Right lobe of liver (tissue), 6 donors: ENCODE results near the gene VAMP5. TPM values are rescaled to one million over a fixed set of nuclear protein-coding genes. Genes with fewer than 3 reads are reported as not detected.
A peak's percentile ranks its signal among the peaks of the same experiment; 100 is the strongest.

ENCODE experiments used
- ATAC-seq, 4 donors: fragments of 200-7000 bp; cut with Tn5 transposase; one replicate each; pipeline ENCODE4 v1.9.1; 2020; ENCODE audit warnings: mild to moderate bottlenecking in 4 of 4, moderate library complexity in 4 of 4
- DNase-seq, 3 donors: peaks; one replicate each; pipeline ENCODE4 v3.0.0-alpha.2; 2020
- H3K27ac ChIP-seq, 3 donors: fragments of 200-600 bp; one replicate each; pipeline ENCODE4 v1.8.0; 2022
- H3K27me3 ChIP-seq, 2 donors: fragments of 200-600 bp; one replicate each; pipeline ENCODE4 v1.8.0; 2022
- H3K36me3 ChIP-seq, 4 donors: fragments of 200-600 bp; sonication (generic) in 1 of 4; one replicate each; pipeline versions ENCODE4 v1.5.1 to v1.8.0; 2017 to 2022; ENCODE audit warnings: control low read depth in 1 of 4
- H3K4me1 ChIP-seq, 4 donors: fragments of 200-600 bp; sonication (generic) in 1 of 4; one replicate each; pipeline versions ENCODE4 v1.5.1 to v1.8.0; 2017 to 2022; ENCODE audit warnings: control low read depth in 1 of 4
- H3K4me3 ChIP-seq, 3 donors: fragments of 200-600 bp; one replicate each; pipeline ENCODE4 v1.8.0; 2022
- H3K9me3 ChIP-seq, 4 donors: fragments of 200-600 bp; sonication (generic) in 1 of 4; one replicate each; pipeline versions ENCODE4 v1.5.1 to v1.8.0; 2017 to 2022; ENCODE audit warnings: control low read depth in 1 of 4
- CTCF ChIP-seq, 4 donors: fragments of 200-600 bp in 3 of 4; fragments of 450-650 bp in 1 of 4; IDR thresholded peaks; one replicate each; pipeline versions ENCODE4 v1.5.1 to v1.8.0; 2016 to 2022; ENCODE audit warnings: antibody characterized with exemption in 4 of 4, mild to moderate bottlenecking in 2 of 4
- POLR2A ChIP-seq: fragments of 450-650 bp; IDR thresholded peaks from one replicate; pipeline ENCODE4 v1.6.1; 2017; ENCODE audit warnings: antibody characterized with exemption, mild to moderate bottlenecking
- WGBS: methylation state at CpG from one replicate; pipeline ENCODE4 v1.1.6; 2018; ENCODE audit warnings: low coverage, low lambda C conversion rate; ENCODE audit not compliant: insufficient coverage; ENCODE audit errors: missing lambda C conversion rate; 5-methylcytosine and 5-hydroxymethylcytosine counted together
- intact Hi-C, 2 donors: fragments of 100-400 bp; cut with DNase I; formaldehyde crosslinking; loops; one replicate each; pipeline versions ENCODE4 v1.11.2 to v1.14.1; 2022
- total RNA-seq, 6 experiments: library from RNA; depleted of rRNA in 2 of 6; stranded (reverse); fragments of >200 nt in 2 of 6; fragmentation: NEBNext Ultra II Directional in 3 of 6; extraction: Animal tissue kit (Norgen Biotek cat#: 25700) in 3 of 6; gene quantifications; one replicate each; pipeline versions ENCODE4 v1.1.0 to v1.2.4, GENCODE V29; 2016 to 2023
- donor health status: DM: no; HTN: yes; CAD: no.
- donor health status: DM: no; HTN: no; CAD: no.
- donor health status: DM: no; HTN: no; CAD: no.
- donor health status: DM: no; HTN: yes; CAD: no.
- donor health status: DM: no; HTN: yes; CAD: no.

Gene VAMP5
- total RNA-seq, 6 experiments from 2014 or later: 27.2 to 50.1 (median 34.7) TPM

DNA sequence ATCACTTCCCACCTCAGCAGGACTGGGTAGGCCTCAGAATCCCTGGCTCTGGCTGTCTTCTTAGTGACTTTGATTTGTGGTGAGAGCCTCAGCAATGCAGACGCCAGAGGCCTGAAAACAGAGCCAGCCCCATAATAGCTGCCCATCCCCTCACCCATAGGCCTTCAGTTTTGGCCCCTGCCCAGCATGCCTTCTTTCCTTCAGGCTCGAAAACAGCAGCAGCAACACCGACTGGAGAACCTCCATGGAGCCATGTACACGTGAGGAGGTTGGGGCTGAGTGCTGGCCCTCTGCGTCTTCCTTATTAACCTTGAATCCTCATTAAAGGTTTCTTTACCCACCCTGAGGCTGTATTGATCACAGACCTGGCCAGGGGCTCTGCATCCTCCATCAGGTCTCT is 13.0 kb downstream of the VAMP5 start:
- H3K9me3 ChIP-seq: no peaks in the 10 kb centered on the region
- intact Hi-C loops: no loop called here
- no peak for DNase-seq
- peaks cover 0 to 50% (median 19%) of the 10 kb centered on the region in 4 donors for H3K4me1 ChIP-seq
- TF ChIP-seq CTCF (IDR thresholded peaks at IDR 0.05) (no peak), POLR2A (no peak)
- H3K27ac ChIP-seq: no peak overlapping the region
- no peaks in the 10 kb centered on the region for H3K27me3 ChIP-seq
- peaks cover 0 to 26% (median 3%) of the 10 kb centered on the region in 4 donors for H3K36me3 ChIP-seq
- no peak for ATAC-seq
- 87% methylated on average over 3 of the region's 5 CpGs for WGBS
- no peak overlapping the region for H3K4me3 ChIP-seq

DNA sequence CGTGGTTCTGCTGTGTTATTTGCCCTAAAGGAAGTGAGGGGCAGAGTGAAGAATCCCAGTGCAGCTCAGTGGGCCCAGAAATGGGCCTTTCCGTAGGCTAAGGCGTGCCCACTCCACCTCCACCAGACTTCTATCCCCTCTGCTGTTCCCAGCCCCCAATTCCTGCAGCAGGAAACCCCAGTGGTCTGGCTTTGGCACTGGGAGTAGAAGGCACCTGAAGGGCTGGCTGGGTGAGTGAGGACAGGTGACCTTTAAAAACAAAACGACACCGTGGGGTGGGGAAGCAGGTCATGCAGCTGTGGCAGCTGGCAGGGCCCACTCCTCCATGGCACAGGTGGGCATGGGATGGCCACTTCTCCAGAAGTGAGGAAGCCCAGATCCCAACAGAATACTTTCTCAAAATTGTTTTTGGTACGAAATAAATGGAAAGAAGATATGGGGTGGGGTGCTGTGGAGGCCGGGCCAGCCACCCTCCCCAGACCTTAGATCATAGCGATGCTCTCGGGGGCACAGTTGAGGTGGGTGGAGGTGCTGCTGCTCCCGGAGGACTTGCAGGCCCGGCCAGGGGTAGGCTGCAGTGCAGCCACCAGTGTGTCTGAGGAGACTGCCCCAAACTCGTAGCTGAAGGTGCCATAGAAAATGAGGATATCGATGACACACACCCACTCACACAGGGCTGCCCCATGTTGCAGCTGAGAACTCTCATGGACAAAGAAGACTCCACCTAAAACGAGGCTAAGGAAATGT is 14.5 kb downstream of the VAMP5 start:
- H3K4me1 ChIP-seq: peaks cover 0 to 44% (median 20%) of the 10 kb centered on the region in 4 donors
- no peak for TF ChIP-seq POLR2A
- peaks cover 0 to 26% (median 3%) of the 10 kb centered on the region in 4 donors for H3K36me3 ChIP-seq
- 52% methylated on average over 9 of the region's 14 CpGs for WGBS
- no peak for DNase-seq
- H3K4me3 ChIP-seq: no peak overlapping the region
- intact Hi-C loops: no loop called here
- H3K27ac ChIP-seq: peak overlapping the region in 1 of 3 donors; percentile 14
- H3K27me3 ChIP-seq: no peaks in the 10 kb centered on the region
- no peaks in the 10 kb centered on the region for H3K9me3 ChIP-seq
- no peak for ATAC-seq

GRCh38 chr2:85599468-85600234 is 15.4 kb downstream of the VAMP5 start:
- no peak for TF ChIP-seq CTCF (IDR thresholded peaks at IDR 0.05)
- Histone ChIP-seq H3K4me3 (no peak overlapping the region), H3K9me3 (no peaks in the 10 kb centered on the region), H3K27me3 (no peaks in the 10 kb centered on the region), H3K4me1 (peaks cover 0 to 47% (median 21%) of the 10 kb centered on the region in 4 donors), H3K27ac (no peak overlapping the region), H3K36me3 (peaks cover 0 to 26% (median 3%) of the 10 kb centered on the region in 4 donors)
- ATAC-seq (no peak), DNase-seq (no peak)
- intact Hi-C loops: no loop called here
- 33% methylated on average over 10 of the region's 17 CpGs for WGBS

DNA sequence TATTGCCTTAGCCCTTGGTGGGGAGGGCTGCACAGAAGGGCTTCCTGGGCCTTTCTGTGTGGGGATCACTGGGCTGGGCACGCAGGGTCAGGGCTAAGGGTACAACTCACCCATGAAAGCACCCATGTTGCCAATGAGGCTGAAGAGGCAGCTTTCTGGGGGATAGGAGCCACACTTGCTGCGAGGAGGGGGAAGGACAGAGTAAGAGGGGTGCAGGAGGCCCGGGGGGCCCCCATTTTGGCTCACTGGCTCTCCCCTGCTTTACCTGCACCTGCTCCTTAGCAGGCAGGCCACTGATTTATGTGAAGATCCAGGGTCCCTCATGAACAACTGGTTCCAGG is 16.0 kb downstream of the VAMP5 start:
- DNase-seq (no peak), ATAC-seq (no peak)
- intact Hi-C loops: no loop called here
- Histone ChIP-seq H3K27ac (no peak overlapping the region), H3K27me3 (no peaks in the 10 kb centered on the region), H3K9me3 (no peaks in the 10 kb centered on the region), H3K4me3 (no peak overlapping the region), H3K36me3 (peaks cover 0 to 26% (median 3%) of the 10 kb centered on the region in 4 donors), H3K4me1 (peaks cover 0 to 51% (median 22%) of the 10 kb centered on the region in 4 donors)
- no peak for TF ChIP-seq POLR2A
- no peak for TF ChIP-seq CTCF (IDR thresholded peaks at IDR 0.05)
- 90% methylated on average over 2 of the region's 3 CpGs for WGBS
